Measurements from ENCODE around the gene EMC9. TPM values are rescaled to one million over a fixed set of nuclear protein-coding genes. Genes with fewer than 3 reads are reported as not detected.

Gene EMC9
- total RNA-seq, 4 donors from 2014 or later, result 6.4 to 15.4 (median 10.4) TPM

- H3K27ac ChIP-seq, result no peak overlapping the region
- no peak for ATAC-seq
- H3K36me3 ChIP-seq, result peaks cover 0 to 60% of the 10 kb centered on the region in 2 donors
- no peaks in the 10 kb centered on the region for H3K9me3 ChIP-seq
- H3K4me1 ChIP-seq, result peaks cover 0 to 20% (median 4%) of the 10 kb centered on the region in 3 donors
- no peaks in the 10 kb centered on the region for H3K27me3 ChIP-seq
- H3K4me3 ChIP-seq, result no peak overlapping the region
- WGBS, 2 donors (ENCODE audit: low coverage in 1 of 2), result 60% methylated on average over 2 of the region's 12 CpGs; no CpG with 5 or more reads in 1 of the 2 donors
- TF ChIP-seq EP300 (IDR thresholded peaks at IDR 0.05) (no peak), POLR2AphosphoS5 (IDR thresholded peaks at IDR 0.05) (no peak), CTCF (IDR thresholded peaks at IDR 0.05) (no peak), POLR2A (IDR thresholded peaks at IDR 0.05) (no peak)
These were observed 35.8 kb upstream of the EMC9 start for GRCh38 chr14:24177041-24177825.

- ATAC-seq, result no peak
- H3K36me3 ChIP-seq, result peaks cover 0 to 54% of the 10 kb centered on the region in 2 donors
- no peaks in the 10 kb centered on the region for H3K9me3 ChIP-seq
- 88% methylated on average over 1 of the region's 5 CpGs; no CpG with 5 or more reads in 1 of the 2 donors for WGBS, 2 donors (ENCODE audit: low coverage in 1 of 2)
- H3K27ac ChIP-seq, result no peak overlapping the region
- H3K4me3 ChIP-seq, result no peak overlapping the region
- peaks cover 0 to 26% (median 7%) of the 10 kb centered on the region in 3 donors for H3K4me1 ChIP-seq
- TF ChIP-seq EP300 (IDR thresholded peaks at IDR 0.05) (no peak), POLR2A (IDR thresholded peaks at IDR 0.05) (no peak), CTCF (IDR thresholded peaks at IDR 0.05) (no peak), POLR2AphosphoS5 (IDR thresholded peaks at IDR 0.05) (no peak)
- H3K27me3 ChIP-seq, result no peaks in the 10 kb centered on the region
These were observed 35.2 kb upstream of the EMC9 start for GRCh38 chr14:24176599-24176998.

- peak overlapping the region in 3 of 4 donors; percentile 60 to 72 (median 63) for H3K27ac ChIP-seq
- no peak overlapping the region for H3K4me3 ChIP-seq
- peaks cover 0 to 37% of the 10 kb centered on the region in 2 donors for H3K36me3 ChIP-seq
- H3K27me3 ChIP-seq, result no peaks in the 10 kb centered on the region
- H3K4me1 ChIP-seq, result peaks cover 0 to 21% (median 3%) of the 10 kb centered on the region in 3 donors
- no peaks in the 10 kb centered on the region for H3K9me3 ChIP-seq
- WGBS, 2 donors (ENCODE audit: low coverage in 1 of 2), result no CpG with 5 or more reads among the region's 20 CpGs
- TF ChIP-seq CTCF (IDR thresholded peaks at IDR 0.05), result no peak
- TF ChIP-seq EP300 (IDR thresholded peaks at IDR 0.05), result no peak
- TF ChIP-seq POLR2A (IDR thresholded peaks at IDR 0.05), result no peak
- TF ChIP-seq POLR2AphosphoS5 (IDR thresholded peaks at IDR 0.05), result no peak
- ATAC-seq, result no peak
These were observed 31.5 kb upstream of the EMC9 start for GRCh38 chr14:24172871-24173281.

DNA sequence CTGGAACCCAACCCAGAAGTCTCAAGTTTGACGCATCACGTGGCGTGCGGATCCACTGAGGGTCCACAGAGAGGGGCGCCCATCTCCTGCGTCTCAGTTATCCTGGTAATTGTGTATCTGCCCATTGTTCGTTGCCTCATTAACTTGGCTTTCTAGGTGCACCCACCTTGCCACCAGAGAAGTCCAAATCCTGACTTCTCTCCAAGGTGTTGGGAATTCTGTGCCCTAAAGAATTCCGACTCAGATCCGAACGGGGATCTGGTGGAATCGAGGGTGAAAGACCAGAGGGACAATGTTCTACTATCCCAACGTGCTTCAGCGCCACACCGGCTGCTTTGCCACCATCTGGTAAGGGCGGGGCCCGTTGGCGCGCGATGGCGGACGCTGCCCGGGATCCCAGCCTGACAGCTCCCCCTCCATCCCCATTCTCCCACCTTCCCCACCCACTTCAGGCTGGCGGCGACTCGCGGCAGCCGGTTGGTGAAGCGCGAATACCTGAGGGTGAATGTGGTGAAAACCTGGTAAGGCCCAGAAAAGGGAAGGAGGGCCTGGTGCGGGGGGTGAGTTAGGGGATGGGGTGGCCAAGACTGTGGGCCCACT lies 31.0 kb upstream of the EMC9 start:
- H3K27me3 ChIP-seq, result no peaks in the 10 kb centered on the region
- peak overlapping the region in 3 of 4 donors; percentile 60 to 72 (median 63) for H3K27ac ChIP-seq
- TF ChIP-seq POLR2AphosphoS5 (IDR thresholded peaks at IDR 0.05) (no peak), POLR2A (IDR thresholded peaks at IDR 0.05) (no peak), EP300 (IDR thresholded peaks at IDR 0.05) (no peak), CTCF (IDR thresholded peaks at IDR 0.05) (no peak)
- no CpG with 5 or more reads among the region's 30 CpGs for WGBS, 2 donors (ENCODE audit: low coverage in 1 of 2)
- peak overlapping the region; percentile 2 to 47 for H3K4me3 ChIP-seq
- peaks cover 0 to 37% of the 10 kb centered on the region in 2 donors for H3K36me3 ChIP-seq
- ATAC-seq, result no peak
- no peaks in the 10 kb centered on the region for H3K9me3 ChIP-seq
- H3K4me1 ChIP-seq, result peaks cover 0 to 21% (median 3%) of the 10 kb centered on the region in 3 donors

Measured in gastroesophageal sphincter (tissue), 4 donors.